GM19468 (cell line): Measurements from ENCODE around the gene CTTNBP2NL.

Source experiments
- ATAC-seq: cut with Tn5 transposase; IDR thresholded peaks from one replicate; pipeline ENCODE4 v1.9.1; 2021; ENCODE audit warnings: mild to moderate bottlenecking, moderate library complexity, moderate number of reproducible peaks; ENCODE audit not compliant: unreplicated experiment; ENCODE audit errors: extremely low read depth

Gene CTTNBP2NL

DNA sequence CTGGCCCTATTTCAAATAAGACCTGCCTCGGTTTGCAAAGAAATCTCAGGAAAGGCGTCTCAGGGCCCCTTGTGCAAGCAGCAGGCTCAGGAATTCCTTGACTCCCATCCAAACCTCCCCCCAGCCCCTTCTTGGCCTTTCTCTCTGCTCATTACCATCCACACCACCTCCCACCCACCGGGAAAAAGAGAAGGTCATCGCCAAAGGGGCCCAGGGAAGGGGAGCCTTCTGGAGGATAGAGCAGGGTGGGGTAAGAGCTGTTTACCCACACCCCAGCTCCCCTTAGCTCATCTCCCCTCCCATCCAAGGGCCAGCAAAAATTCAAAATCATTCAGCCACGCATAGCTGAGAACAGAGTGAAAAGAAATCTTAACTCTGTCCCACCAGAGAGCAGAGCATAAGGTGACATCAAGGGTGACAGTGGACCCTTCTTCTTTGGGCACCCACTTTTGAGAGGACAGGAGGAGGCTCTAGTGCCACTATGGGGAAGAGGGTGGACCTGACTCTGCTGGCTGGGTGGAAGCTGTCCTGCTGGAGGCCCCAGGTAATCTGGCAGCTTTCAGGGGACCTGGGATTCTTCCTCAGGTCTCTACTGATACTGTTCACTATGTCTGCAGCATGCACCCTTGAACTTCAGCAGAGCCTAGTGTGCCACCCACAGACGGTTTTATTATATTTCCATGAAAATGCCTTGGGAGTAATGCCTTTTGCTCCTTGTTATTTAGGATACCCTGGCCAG is 108.8 kb downstream of the CTTNBP2NL start:
- no peak for ATAC-seq

DNA sequence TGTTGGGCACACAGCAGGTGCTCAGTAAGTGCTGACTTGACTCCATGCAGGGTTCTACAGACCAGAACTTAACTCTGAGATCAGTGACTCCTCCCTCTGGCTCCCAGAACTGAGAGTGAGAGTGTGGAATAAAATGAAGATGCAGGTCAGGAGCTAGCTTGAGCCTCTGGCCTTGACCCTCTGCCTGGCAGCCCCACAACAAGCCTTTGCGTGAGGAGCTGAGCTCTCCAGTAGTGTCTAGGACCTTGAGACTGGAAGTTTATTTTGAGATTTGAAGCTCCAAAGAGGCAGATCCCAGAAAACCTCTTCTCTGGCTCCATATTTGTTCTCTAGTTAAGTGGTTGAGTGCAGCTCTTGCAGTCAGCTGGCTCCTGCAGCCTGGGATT is 109.4 kb downstream of the CTTNBP2NL start:
- ATAC-seq, result no peak

- no peak for ATAC-seq
These were observed 109.9 kb downstream of the CTTNBP2NL start for GRCh38 chr1:112505878-112506277.

- ATAC-seq, result no peak
These were observed 110.3 kb downstream of the CTTNBP2NL start for GRCh38 chr1:112506306-112506705.

- ATAC-seq, result no peak
These were observed 110.7 kb downstream of the CTTNBP2NL start for GRCh38 chr1:112506731-112507130.

DNA sequence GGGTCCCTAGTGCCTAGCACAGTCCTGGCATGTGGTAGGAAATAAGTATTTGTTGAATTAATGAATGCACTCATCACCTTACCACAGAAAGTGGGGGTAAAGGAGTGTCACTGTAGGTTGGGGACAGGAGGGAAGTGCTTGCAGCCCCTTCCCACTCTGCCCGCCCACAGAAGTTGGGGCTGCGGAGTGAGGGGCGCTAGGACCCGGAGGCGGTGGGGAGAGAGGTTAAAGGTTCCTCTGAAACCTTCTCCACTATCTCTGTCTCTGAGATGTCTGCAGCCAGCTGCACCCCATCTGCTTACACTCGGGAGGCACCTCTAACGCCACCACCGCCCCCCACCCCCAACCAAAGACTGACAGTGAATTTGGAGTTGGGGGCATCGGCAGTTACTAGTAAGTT is 111.3 kb downstream of the CTTNBP2NL start:
- ATAC-seq, result no peak

GRCh38 chr1:112507921-112508277 is 111.9 kb downstream of the CTTNBP2NL start:
- no peak for ATAC-seq

DNA sequence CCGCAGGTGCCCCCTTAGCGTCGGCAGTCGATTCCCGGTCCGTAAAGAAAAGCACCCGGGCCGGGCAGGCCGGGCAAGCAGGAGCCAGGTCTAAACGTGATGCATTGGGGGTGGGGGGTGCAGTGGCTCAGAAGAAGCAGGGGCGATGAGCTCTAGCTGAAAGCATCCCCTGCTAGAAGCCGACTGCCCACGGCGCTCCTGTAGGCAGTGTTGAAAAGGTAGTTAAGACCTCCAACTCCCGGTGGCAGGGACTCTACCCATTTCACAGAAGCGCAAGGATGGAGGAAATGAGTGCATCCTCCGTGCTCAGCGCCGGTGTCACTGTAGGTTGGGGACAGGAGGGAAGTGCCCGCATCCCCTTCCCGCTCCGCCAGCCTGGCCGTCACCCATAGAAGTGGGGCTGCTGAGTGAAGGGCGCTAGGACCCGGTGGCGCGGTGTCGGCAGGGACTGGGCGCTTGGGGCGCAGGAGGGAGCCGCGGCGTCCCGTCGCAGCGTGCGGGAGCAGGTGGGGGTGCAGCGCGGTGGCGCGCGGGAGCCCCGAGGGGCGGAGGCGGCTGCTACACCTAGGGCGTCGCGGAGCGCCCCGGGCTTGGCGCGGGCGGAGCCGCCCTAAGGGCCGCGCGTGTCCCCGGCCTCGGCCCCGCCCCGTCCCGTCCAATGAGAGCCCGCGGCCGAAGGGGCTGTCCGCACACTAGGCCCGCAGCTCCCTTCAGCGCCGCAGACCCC is 112.4 kb downstream of the CTTNBP2NL start, which contains the start of gene WNT2B:
Gene WNT2B (plus strand): TSS at position 688 of the 727 bp plus-strand sequence. CDS start 298 bp downstream, outside the sequence.
- ATAC-seq, result no peak

DNA sequence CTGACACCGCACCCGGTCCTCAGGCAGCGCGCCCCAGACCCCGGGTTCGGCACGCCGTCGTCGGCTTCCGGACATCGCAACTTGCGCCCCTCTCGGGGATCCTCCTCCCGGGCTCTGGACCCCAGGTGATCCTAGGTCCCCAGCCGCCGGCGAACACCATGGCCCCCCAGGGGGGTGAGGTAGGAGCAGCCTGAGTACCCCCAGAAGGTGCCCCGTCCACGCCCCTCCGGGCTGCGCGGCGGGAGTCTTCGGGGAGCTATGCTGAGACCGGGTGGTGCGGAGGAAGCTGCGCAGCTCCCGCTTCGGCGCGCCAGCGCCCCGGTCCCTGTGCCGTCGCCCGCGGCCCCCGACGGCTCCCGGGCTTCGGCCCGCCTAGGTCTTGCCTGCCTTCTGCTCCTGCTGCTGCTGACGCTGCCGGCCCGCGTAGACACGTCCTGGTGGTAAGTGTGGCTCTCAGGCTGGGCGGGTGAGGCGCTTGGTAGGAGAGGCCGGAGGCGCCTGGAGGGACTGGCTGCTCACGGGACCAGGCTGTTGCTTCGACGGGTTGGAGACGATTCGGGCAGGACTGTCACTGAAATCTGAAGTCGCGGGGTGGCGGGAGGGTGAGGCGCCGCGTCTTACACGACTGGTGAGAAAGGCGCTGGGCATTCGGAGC is 113.1 kb downstream of the CTTNBP2NL start:
- no peak for ATAC-seq

DNA sequence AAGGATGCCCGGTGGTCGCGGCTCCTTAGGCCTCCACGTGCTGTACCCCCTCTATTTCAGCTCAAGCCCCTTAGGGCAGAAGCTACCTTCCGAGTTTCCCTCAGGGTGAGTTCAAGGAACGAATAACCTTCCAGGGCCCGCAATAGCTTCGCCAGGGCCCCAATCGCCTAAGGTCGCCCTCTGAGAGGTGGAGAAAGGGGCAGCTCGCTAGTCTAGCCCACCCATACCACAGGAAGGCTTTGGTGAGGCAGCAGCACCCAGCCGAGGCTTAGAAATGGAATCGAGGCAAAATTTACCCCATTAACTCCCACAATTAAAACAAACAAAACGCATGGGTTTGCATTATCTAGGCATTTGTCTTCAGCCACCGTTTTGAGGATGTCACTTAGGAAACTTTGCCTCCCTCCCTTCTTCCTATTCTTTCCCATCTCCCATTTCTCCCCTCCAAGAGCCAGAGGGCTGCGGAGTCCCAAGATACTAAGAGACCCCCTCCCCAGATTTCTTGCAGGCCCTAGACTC is 113.7 kb downstream of the CTTNBP2NL start:
- ATAC-seq, result no peak

DNA sequence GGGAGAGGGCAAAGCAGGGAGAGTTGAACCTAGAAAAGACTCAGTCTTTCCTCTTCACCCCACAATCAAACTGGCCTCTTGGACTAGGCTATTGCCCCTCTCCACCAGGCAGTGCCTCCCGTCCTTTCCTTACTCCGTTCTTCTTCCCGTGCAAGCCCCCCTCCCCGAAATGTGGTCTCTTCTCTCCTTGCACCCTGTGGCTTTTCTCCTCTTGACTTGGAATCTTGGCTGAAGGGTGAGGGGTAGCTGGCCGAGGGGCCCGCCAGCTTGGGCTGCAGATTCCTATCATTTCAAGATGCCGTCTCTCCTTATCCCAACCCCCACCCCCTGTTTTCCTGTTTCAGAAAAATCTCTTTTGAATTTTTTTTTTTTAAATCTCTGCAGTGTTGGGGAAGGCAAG is 114.3 kb downstream of the CTTNBP2NL start:
- ATAC-seq, result no peak
